ENCODE measurements around the gene SYNE1. TPM values are rescaled to one million over a fixed set of nuclear protein-coding genes. Genes with fewer than 3 reads are reported as not detected.
A peak's percentile ranks its signal among the peaks of the same experiment; 100 is the strongest.

Gene SYNE1
- total and polyA plus RNA-seq, 8 donors: 12.8 to 279 (median 108) TPM

DNA sequence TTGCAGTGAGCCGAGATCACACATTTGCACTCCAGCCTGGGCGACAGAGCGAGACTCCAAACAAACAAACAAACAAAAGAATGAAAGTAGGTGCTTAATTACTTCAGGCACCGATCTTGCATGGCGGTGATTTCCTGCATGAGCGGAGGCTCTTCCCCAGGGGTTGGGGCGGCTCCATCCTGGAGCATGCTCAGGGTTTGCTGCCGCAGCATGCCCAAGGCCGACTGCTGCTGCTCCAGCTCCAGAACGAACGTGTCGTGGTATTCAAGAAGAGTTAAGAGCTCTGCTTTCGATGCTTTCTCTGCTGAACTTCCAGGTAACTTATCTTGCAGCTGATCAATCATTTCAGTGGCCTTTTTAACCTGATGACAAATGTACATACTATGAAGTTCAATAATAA lies 313.8 kb downstream of the SYNE1 start:
- 86 to 95% (median 93%) methylated on average over 13 of the region's 13 CpGs for WGBS, 5 donors
- TF ChIP-seq POLR2A (IDR thresholded peaks at IDR 0.05): no peak
- no peak for TF ChIP-seq EP300 (IDR thresholded peaks at IDR 0.05)
- TF ChIP-seq, protein P1, sequence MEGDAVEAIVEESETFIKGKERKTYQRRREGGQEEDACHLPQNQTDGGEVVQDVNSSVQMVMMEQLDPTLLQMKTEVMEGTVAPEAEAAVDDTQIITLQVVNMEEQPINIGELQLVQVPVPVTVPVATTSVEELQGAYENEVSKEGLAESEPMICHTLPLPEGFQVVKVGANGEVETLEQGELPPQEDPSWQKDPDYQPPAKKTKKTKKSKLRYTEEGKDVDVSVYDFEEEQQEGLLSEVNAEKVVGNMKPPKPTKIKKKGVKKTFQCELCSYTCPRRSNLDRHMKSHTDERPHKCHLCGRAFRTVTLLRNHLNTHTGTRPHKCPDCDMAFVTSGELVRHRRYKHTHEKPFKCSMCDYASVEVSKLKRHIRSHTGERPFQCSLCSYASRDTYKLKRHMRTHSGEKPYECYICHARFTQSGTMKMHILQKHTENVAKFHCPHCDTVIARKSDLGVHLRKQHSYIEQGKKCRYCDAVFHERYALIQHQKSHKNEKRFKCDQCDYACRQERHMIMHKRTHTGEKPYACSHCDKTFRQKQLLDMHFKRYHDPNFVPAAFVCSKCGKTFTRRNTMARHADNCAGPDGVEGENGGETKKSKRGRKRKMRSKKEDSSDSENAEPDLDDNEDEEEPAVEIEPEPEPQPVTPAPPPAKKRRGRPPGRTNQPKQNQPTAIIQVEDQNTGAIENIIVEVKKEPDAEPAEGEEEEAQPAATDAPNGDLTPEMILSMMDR (IDR thresholded peaks at IDR 0.05): no peak
- TF ChIP-seq POLR2AphosphoS5 (IDR thresholded peaks at IDR 0.05): no peak
- H3K4me3 ChIP-seq: no peak overlapping the region
- H3K4me1 ChIP-seq: no peaks in the 10 kb centered on the region
- intact Hi-C loops (cut with DNase I; ENCODE audit: low total_unique reads): no loop called here
- no peaks in the 10 kb centered on the region for H3K9me3 ChIP-seq
- H3K36me3 ChIP-seq: peaks cover 23 to 84% (median 71%) of the 10 kb centered on the region in 4 donors
- no peak overlapping the region for H3K27ac ChIP-seq
- DNase-seq: no peak
- no peaks in the 10 kb centered on the region for H3K27me3 ChIP-seq

DNA sequence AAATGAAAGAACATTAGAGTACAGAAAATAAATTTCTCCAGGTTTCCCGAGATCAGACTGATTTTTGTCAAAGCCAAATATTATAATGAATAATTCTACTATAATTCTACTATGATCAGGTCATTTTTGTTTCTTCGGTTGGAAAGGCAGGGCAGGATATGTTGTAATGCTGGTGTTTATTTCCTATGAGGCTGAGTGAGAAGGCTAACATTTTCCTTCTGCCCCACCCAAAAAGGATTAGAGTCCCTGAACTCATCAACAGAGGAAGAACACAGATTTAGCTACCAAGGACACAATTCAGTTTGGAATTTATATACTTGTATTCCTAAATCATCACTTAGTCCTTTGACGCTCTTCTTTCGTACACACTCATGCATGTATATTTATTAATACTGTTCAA lies 318.9 kb downstream of the SYNE1 start:
- Histone ChIP-seq H3K4me3 (no peak overlapping the region), H3K27me3 (no peaks in the 10 kb centered on the region), H3K27ac (peak overlapping the region in 2 of 5 donors; percentile 23 to 71), H3K9me3 (no peaks in the 10 kb centered on the region), H3K4me1 (no peaks in the 10 kb centered on the region), H3K36me3 (peaks cover 9 to 93% (median 72%) of the 10 kb centered on the region in 4 donors)
- no peak for DNase-seq
- TF ChIP-seq EP300 (IDR thresholded peaks at IDR 0.05): no peak
- TF ChIP-seq POLR2A (IDR thresholded peaks at IDR 0.05): no peak
- TF ChIP-seq, protein P1 (IDR thresholded peaks at IDR 0.05): no peak
- intact Hi-C loops (cut with DNase I; ENCODE audit: low total_unique reads): no loop called here
- 71 to 82% (median 81%) methylated on average over 4 of the region's 4 CpGs for WGBS, 5 donors

GRCh38 chr6:152316024-152316423 lies 321.1 kb downstream of the SYNE1 start:
- Histone ChIP-seq H3K4me3 (no peak overlapping the region), H3K27ac (no peak overlapping the region), H3K36me3 (peaks cover 0 to 84% (median 61%) of the 10 kb centered on the region in 4 donors), H3K27me3 (no peaks in the 10 kb centered on the region), H3K4me1 (no peaks in the 10 kb centered on the region), H3K9me3 (no peaks in the 10 kb centered on the region)
- TF ChIP-seq, protein P1 (IDR thresholded peaks at IDR 0.05): no peak
- no peak for TF ChIP-seq POLR2A (IDR thresholded peaks at IDR 0.05)
- intact Hi-C loops (cut with DNase I; ENCODE audit: low total_unique reads): no loop called here
- WGBS, 5 donors: 66 to 83% (median 78%) methylated on average over 7 of the region's 7 CpGs
- peak in 1 of 2 donors; percentile 36 for DNase-seq

- 86 to 95% (median 90%) methylated on average over 5 of the region's 5 CpGs for WGBS, 5 donors
These were observed 322.7 kb downstream of the SYNE1 start for GRCh38 chr6:152314483-152314832.

More at GRCh38 chr6:152314483-152314832, 322.7 kb downstream of the SYNE1 start:
- Histone ChIP-seq H3K9me3 (no peaks in the 10 kb centered on the region), H3K27me3 (no peaks in the 10 kb centered on the region), H3K27ac (no peak overlapping the region), H3K36me3 (peaks cover 0 to 85% (median 65%) of the 10 kb centered on the region in 4 donors), H3K4me3 (no peak overlapping the region), H3K4me1 (no peaks in the 10 kb centered on the region)
- TF ChIP-seq POLR2A (IDR thresholded peaks at IDR 0.05) (no peak), EP300 (IDR thresholded peaks at IDR 0.05) (no peak), POLR2AphosphoS5 (IDR thresholded peaks at IDR 0.05) (no peak)
- TF ChIP-seq, protein P1 (IDR thresholded peaks at IDR 0.05): no peak
- intact Hi-C loops (cut with DNase I; ENCODE audit: low total_unique reads): no loop called here
- no peak for DNase-seq
